Epithelial cell of proximal tubule (primary cell): ENCODE measurements around the gene CEP20. TPM values are rescaled to one million over a fixed set of nuclear protein-coding genes. Genes with fewer than 3 reads are reported as not detected.
"Not testable (repeated sequence)": the region's sequence is repeated elsewhere in the genome, so short reads cannot be mapped to it uniquely, and the experiment has no call there.

Experiments
- DNase-seq: peaks from one replicate; pipeline ENCODE4 v3.0.0-alpha.2; 2011; ENCODE audit warnings: low read depth
- H3K4me3 ChIP-seq: 2 replicates; pipeline ENCODE4 v1.5.1; 2011; ENCODE audit warnings: low read depth, mild to moderate bottlenecking, low read length
- CTCF ChIP-seq: conservative IDR thresholded peaks from 2 replicates; pipeline ENCODE4 v1.5.1; 2012; ENCODE audit warnings: low read depth, mild to moderate bottlenecking, low read length
- total RNA-seq: library from RNA; depleted of rRNA; stranded (reverse); fragments of >200 nt; gene quantifications from 2 replicates; pipeline ENCODE4 v1.2.3, GENCODE V29; 2015

CEP20 gene
- total RNA-seq, 1 donor from 2014 or later: 39.1 TPM

- H3K4me3 ChIP-seq: no peak overlapping the region
- no peak for TF ChIP-seq CTCF
- DNase-seq: no peak
Observed at GRCh38 chr16:15854061-15854460, 34.3 kb downstream of the CEP20 start.

GRCh38 chr16:15853021-15853420 is 35.4 kb downstream of the CEP20 start:
- no peak overlapping the region for H3K4me3 ChIP-seq
- no peak for TF ChIP-seq CTCF
- DNase-seq: no peak

DNA sequence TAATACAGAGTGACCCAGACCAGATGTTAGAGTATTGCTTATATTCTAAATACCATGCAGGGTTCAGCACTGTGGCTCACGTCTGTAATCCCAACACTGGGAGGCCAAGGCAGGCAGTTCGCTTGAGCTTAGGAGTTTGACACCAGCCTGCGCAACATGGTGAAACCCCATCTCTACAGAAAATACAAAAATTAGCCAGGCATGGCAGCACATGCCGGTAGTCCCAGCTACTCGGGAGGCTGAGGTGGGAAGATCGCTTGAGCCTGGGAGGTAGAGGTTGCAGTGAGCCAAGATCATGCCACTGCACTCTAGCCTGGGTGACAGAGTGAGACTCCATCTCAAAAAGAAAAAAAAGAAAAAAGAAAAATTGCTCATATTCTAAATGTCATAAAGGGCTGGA is 37.8 kb downstream of the CEP20 start:
- not testable (repeated sequence) for DNase-seq

DNA sequence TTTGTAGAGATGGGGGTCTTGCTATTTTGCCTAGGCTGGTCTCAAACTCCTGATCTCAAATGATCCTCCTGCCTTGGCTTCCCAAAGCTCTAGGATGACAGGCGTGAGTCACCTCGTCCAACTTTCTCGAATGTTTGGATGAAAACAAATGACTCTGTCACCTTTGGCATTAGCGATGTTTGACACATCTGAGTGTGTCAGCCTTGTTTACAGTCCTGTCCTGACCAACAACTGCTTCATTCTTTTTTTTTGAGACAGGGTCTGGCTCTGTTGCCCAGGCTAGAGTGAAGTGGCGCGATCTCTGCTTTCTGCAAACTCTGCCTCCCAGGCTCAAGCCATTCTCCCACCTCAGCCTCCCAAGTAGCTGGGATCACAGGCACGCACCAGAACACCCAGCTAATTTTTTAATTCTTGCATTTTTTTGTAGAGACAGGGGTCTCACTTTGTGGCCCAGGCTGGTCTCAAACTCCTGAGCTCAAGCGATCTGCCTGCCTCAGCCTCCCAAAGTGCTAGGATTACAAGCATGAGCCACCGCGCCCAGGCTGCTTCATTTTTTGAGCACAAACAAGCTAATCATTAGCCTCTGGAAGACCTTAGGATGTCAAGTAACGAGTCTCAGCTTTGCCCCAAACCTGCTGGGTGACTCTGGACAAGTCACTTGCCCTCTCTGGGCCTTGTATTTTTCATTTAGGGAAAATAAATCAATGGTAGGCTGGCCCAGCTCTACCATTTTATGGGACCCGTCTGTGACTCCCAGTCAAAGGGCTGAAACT is 39.0 kb downstream of the CEP20 start:
- H3K4me3 ChIP-seq: no peak overlapping the region
- DNase-seq: no peak
- TF ChIP-seq CTCF: no peak

More for the DNA sequence above, 37.8 kb downstream of the CEP20 start:
- not testable (repeated sequence) for H3K4me3 ChIP-seq

DNA sequence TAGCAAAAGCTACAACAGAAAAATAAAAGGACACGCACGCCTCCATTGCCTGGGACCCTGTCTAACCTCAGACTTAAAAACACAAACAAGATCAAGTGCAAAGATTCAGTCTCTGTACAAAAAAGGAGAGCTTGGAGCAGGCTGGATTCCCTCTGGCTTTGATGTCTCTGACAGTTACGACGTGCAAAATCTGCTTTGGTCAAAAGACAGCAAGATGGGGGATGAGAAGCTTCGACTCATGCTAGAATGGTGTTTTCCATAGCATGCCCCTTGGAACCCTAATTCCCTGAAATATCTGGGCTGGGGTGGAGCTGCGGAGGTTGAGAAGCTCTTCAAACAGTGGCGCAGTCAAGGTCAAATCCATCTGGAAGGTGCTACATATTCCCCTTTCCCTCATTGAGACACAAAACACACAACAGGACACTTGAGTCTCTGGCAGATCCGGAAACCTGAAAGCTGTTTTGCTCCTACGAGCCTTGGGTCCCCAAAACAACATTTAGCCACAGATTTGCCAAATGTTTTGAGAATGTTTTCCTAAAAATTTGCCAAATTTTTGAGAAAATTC is 40.7 kb downstream of the CEP20 start:
- H3K4me3 ChIP-seq: no peak overlapping the region
- no peak for DNase-seq
- no peak for TF ChIP-seq CTCF

DNA sequence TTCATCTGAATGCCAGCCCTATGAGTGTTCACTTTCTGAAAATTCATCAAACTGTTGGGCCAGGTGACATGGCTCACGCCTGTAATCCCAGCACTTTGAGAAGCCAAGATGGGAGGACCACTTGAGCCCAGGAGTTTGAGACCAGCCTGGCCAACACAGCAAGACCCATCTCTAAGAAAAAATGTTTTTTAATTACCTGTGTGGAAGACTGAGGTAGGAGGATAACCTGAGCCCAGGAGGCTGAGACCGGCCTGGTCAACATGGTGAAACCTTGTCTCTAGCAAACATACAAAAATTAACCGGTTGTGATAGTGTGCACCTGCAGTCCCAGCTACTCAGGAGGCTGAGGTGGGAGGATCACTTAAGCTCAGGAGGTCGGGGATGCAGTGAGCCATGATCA is 41.9 kb downstream of the CEP20 start:
- TF ChIP-seq CTCF: no peak
- H3K4me3 ChIP-seq: no peak overlapping the region

GRCh38 chr16:15843635-15844279 is 44.6 kb downstream of the CEP20 start:
- TF ChIP-seq CTCF: no peak
- DNase-seq: no peak
- no peak overlapping the region for H3K4me3 ChIP-seq

More for the DNA sequence above, 41.9 kb downstream of the CEP20 start:
- no peak for DNase-seq

DNA sequence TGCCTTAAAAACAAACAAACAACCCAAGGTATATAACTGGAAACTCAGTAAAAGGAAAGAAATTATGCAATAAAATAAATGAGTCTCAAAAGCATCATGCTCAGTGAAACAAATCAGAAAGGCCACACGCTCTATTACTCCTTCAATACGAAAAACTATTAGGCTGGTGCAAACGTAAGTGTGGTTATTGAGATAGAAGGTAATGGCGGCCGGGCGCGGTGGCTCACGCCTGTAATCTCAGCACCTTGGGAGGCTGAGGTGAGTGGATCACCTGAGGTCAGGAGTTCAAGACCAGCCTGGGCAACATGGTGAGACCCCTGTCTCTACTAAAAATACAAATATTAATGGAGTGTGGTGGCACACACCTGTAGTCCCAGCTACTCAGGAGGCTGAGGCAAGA is 49.2 kb downstream of the CEP20 start:
- not testable (repeated sequence) for DNase-seq, H3K4me3 ChIP-seq
